ENCODE data around the gene ADAMTS3. TPM values are rescaled to one million over a fixed set of nuclear protein-coding genes. Genes with fewer than 3 reads are reported as not detected.

Gene ADAMTS3
- total and polyA plus RNA-seq, 2 experiments from 2014 or later, result 1.2 to 3.7 TPM

GRCh38 chr4:72274251-72274650 is 294.8 kb downstream of the ADAMTS3 start:
- Mint-ChIP-seq H3K4me3 (no peak overlapping the region), H3K4me1 (peaks cover 3% of the 10 kb centered on the region; the same call in 1 of the 3 replicates), H3K36me3 (ENCODE audit: low read depth) (peaks cover 27% of the 10 kb centered on the region), H3K27me3 (ENCODE audit: insufficient read depth, low read depth, poor library complexity) (peaks cover 5% of the 10 kb centered on the region), H3K27ac (no peak overlapping the region), H3K9me3 (peaks cover 23% of the 10 kb centered on the region)
- ATAC-seq (no peak), DNase-seq (ENCODE audit: low spot score) (no peak)
- Histone ChIP-seq H3K27me3 (ENCODE audit: insufficient read depth) (no peaks in the 10 kb centered on the region), H3K4me2 (no peak overlapping the region), H4K20me1 (replicated peaks; ENCODE audit: insufficient read depth) (no peaks in the 10 kb centered on the region), H3K9me2 (ENCODE audit: insufficient read depth) (peaks cover 29% of the 10 kb centered on the region), H3F3A (replicated peaks; ENCODE audit: low read depth) (no peaks in the 10 kb centered on the region), H3K79me2 (replicated peaks; ENCODE audit: insufficient read depth) (no peaks in the 10 kb centered on the region), H2AFZ (no peak overlapping the region), H3K36me3 (ENCODE audit: insufficient read depth) (no peaks in the 10 kb centered on the region; the same call in 1 of the 2 replicates), H3K4me3 (no peak overlapping the region), H3K4me1 (ENCODE audit: insufficient read depth) (no peaks in the 10 kb centered on the region), H3K27ac (ENCODE audit: low read depth) (no peak overlapping the region)
- TF ChIP-seq EZH2 (IDR thresholded peaks at IDR 0.05; ENCODE audit: low read depth, unreplicated experiment), result no peak
- no peak for TF ChIP-seq STAT1 (IDR thresholded peaks at IDR 0.05; ENCODE audit: unreplicated experiment)
- TF ChIP-seq, protein P1, sequence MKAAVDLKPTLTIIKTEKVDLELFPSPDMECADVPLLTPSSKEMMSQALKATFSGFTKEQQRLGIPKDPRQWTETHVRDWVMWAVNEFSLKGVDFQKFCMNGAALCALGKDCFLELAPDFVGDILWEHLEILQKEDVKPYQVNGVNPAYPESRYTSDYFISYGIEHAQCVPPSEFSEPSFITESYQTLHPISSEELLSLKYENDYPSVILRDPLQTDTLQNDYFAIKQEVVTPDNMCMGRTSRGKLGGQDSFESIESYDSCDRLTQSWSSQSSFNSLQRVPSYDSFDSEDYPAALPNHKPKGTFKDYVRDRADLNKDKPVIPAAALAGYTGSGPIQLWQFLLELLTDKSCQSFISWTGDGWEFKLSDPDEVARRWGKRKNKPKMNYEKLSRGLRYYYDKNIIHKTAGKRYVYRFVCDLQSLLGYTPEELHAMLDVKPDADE (IDR thresholded peaks at IDR 0.05), result no peak
- no peak for TF ChIP-seq POLR2AphosphoS5 (IDR thresholded peaks at IDR 0.05; ENCODE audit: low read depth)
- no peak for TF ChIP-seq ZNF331 (CRISPR knock-in tag; IDR thresholded peaks at IDR 0.05; ENCODE audit: low read depth)
- TF ChIP-seq CTCF (conservative IDR thresholded peaks at IDR 0.05; ENCODE audit: low read depth in 2 of 2), result no peak
- TF ChIP-seq, protein P2, sequence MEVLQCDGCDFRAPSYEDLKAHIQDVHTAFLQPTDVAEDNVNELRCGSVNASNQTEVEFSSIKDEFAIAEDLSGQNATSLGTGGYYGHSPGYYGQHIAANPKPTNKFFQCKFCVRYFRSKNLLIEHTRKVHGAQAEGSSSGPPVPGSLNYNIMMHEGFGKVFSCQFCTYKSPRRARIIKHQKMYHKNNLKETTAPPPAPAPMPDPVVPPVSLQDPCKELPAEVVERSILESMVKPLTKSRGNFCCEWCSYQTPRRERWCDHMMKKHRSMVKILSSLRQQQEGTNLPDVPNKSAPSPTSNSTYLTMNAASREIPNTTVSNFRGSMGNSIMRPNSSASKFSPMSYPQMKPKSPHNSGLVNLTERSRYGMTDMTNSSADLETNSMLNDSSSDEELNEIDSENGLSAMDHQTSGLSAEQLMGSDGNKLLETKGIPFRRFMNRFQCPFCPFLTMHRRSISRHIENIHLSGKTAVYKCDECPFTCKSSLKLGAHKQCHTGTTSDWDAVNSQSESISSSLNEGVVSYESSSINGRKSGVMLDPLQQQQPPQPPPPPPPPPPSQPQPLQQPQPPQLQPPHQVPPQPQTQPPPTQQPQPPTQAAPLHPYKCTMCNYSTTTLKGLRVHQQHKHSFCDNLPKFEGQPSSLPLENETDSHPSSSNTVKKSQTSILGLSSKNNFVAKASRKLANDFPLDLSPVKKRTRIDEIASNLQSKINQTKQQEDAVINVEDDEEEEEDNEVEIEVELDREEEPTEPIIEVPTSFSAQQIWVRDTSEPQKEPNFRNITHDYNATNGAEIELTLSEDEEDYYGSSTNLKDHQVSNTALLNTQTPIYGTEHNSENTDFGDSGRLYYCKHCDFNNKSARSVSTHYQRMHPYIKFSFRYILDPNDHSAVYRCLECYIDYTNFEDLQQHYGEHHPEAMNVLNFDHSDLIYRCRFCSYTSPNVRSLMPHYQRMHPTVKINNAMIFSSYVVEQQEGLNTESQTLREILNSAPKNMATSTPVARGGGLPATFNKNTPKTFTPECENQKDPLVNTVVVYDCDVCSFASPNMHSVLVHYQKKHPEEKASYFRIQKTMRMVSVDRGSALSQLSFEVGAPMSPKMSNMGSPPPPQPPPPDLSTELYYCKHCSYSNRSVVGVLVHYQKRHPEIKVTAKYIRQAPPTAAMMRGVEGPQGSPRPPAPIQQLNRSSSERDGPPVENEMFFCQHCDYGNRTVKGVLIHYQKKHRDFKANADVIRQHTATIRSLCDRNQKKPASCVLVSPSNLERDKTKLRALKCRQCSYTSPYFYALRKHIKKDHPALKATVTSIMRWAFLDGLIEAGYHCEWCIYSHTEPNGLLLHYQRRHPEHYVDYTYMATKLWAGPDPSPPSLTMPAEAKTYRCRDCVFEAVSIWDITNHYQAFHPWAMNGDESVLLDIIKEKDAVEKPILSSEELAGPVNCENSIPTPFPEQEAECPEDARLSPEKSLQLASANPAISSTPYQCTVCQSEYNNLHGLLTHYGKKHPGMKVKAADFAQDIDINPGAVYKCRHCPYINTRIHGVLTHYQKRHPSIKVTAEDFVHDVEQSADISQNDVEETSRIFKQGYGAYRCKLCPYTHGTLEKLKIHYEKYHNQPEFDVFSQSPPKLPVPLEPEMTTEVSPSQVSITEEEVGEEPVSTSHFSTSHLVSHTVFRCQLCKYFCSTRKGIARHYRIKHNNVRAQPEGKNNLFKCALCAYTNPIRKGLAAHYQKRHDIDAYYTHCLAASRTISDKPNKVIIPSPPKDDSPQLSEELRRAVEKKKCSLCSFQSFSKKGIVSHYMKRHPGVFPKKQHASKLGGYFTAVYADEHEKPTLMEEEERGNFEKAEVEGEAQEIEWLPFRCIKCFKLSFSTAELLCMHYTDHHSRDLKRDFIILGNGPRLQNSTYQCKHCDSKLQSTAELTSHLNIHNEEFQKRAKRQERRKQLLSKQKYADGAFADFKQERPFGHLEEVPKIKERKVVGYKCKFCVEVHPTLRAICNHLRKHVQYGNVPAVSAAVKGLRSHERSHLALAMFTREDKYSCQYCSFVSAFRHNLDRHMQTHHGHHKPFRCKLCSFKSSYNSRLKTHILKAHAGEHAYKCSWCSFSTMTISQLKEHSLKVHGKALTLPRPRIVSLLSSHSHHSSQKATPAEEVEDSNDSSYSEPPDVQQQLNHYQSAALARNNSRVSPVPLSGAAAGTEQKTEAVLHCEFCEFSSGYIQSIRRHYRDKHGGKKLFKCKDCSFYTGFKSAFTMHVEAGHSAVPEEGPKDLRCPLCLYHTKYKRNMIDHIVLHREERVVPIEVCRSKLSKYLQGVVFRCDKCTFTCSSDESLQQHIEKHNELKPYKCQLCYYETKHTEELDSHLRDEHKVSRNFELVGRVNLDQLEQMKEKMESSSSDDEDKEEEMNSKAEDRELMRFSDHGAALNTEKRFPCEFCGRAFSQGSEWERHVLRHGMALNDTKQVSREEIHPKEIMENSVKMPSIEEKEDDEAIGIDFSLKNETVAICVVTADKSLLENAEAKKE (CRISPR knock-in tag; IDR thresholded peaks at IDR 0.05), result no peak
- TF ChIP-seq ZNF114 (CRISPR knock-in tag; IDR thresholded peaks at IDR 0.05), result no peak
- no peak for TF ChIP-seq NANOG (IDR thresholded peaks at IDR 0.05; ENCODE audit: borderline replicate concordance)
- no peak for TF ChIP-seq EZH2phosphoT487 (IDR thresholded peaks at IDR 0.05; ENCODE audit: unreplicated experiment)
- no peak for TF ChIP-seq CREB1 (CRISPR knock-in tag; IDR thresholded peaks at IDR 0.05; ENCODE audit: low read depth)
- TF ChIP-seq, protein P3, sequence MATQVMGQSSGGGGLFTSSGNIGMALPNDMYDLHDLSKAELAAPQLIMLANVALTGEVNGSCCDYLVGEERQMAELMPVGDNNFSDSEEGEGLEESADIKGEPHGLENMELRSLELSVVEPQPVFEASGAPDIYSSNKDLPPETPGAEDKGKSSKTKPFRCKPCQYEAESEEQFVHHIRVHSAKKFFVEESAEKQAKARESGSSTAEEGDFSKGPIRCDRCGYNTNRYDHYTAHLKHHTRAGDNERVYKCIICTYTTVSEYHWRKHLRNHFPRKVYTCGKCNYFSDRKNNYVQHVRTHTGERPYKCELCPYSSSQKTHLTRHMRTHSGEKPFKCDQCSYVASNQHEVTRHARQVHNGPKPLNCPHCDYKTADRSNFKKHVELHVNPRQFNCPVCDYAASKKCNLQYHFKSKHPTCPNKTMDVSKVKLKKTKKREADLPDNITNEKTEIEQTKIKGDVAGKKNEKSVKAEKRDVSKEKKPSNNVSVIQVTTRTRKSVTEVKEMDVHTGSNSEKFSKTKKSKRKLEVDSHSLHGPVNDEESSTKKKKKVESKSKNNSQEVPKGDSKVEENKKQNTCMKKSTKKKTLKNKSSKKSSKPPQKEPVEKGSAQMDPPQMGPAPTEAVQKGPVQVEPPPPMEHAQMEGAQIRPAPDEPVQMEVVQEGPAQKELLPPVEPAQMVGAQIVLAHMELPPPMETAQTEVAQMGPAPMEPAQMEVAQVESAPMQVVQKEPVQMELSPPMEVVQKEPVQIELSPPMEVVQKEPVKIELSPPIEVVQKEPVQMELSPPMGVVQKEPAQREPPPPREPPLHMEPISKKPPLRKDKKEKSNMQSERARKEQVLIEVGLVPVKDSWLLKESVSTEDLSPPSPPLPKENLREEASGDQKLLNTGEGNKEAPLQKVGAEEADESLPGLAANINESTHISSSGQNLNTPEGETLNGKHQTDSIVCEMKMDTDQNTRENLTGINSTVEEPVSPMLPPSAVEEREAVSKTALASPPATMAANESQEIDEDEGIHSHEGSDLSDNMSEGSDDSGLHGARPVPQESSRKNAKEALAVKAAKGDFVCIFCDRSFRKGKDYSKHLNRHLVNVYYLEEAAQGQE (IDR thresholded peaks at IDR 0.05; ENCODE audit: unreplicated experiment), result no peak
- no peak for TF ChIP-seq JUNB (IDR thresholded peaks at IDR 0.05; ENCODE audit: unreplicated experiment)
